Liver (tissue), 9 donors: ENCODE data around the gene GPR180. TPM values are rescaled to one million over a fixed set of nuclear protein-coding genes. Genes with fewer than 3 reads are reported as not detected.

Source experiments
- DNase-seq: peaks from one replicate; pipeline ENCODE4 v3.0.0-alpha.2; 2017; ENCODE audit warnings: low spot score
- H3K27ac ChIP-seq, 2 donors: one replicate each; pipeline ENCODE4 v1.7.0; 2013; ENCODE audit warnings: inconsistent platforms in 2 of 2, low read length in 2 of 2, control low read depth in 1 of 2, low read depth in 1 of 2, mild to moderate bottlenecking in 1 of 2
- H3K27me3 ChIP-seq, 4 donors: one replicate each; pipeline versions ENCODE4 v1.6.1 to v1.7.0; 2013; ENCODE audit warnings: low read length in 3 of 4, inconsistent platforms in 1 of 4, mild to moderate bottlenecking in 1 of 4, moderate library complexity in 1 of 4; ENCODE audit not compliant: control insufficient read depth in 4 of 4, insufficient read depth in 4 of 4
- H3K36me3 ChIP-seq, 4 donors: one replicate each; pipeline versions ENCODE4 v1.6.1 to v1.7.0; 2013; ENCODE audit warnings: low read length in 3 of 4, mild to moderate bottlenecking in 3 of 4, low read depth in 1 of 4, moderate library complexity in 1 of 4; ENCODE audit not compliant: control insufficient read depth in 4 of 4, insufficient read depth in 3 of 4
- H3K4me1 ChIP-seq, 4 donors: one replicate each; pipeline versions ENCODE4 v1.6.1 to v1.7.0; 2013; ENCODE audit warnings: low read length in 3 of 4, mild to moderate bottlenecking in 3 of 4, moderate library complexity in 1 of 4; ENCODE audit not compliant: control insufficient read depth in 4 of 4, insufficient read depth in 4 of 4
- H3K4me3 ChIP-seq, 3 donors: one replicate each; pipeline versions ENCODE4 v1.6.1 to v1.7.0; 2013; ENCODE audit warnings: low read length in 3 of 3, control low read depth in 1 of 3, low read depth in 1 of 3, mild to moderate bottlenecking in 1 of 3
- H3K9ac ChIP-seq, 2 donors: one replicate each; pipeline ENCODE4 v1.7.0; 2013; ENCODE audit warnings: low read length in 2 of 2, mild to moderate bottlenecking in 2 of 2, moderate library complexity in 2 of 2, control low read depth in 1 of 2, low read depth in 1 of 2
- H3K9me3 ChIP-seq, 4 donors: one replicate each; pipeline versions ENCODE4 v1.6.1 to v1.7.0; 2013; ENCODE audit warnings: low read length in 3 of 4; ENCODE audit not compliant: control insufficient read depth in 4 of 4
- EGR1 ChIP-seq, 2 donors: IDR thresholded peaks; 2 replicates each; pipeline ENCODE4 v1.6.1; 2016 to 2018; ENCODE audit warnings: antibody characterized with exemption in 2 of 2, low read depth in 2 of 2
- FOXA1 ChIP-seq: IDR thresholded peaks from 2 replicates; pipeline ENCODE4 v1.6.1; 2016; ENCODE audit warnings: antibody characterized with exemption
- FOXA2 ChIP-seq: IDR thresholded peaks from 2 replicates; pipeline ENCODE4 v1.6.1; 2016; ENCODE audit warnings: antibody characterized with exemption
- GABPA ChIP-seq, 2 donors: IDR thresholded peaks in 1 of 2; conservative IDR thresholded peaks in 1 of 2; 2 replicates each; pipeline ENCODE4 v1.6.1; 2016; ENCODE audit warnings: antibody characterized with exemption in 2 of 2, mild to moderate bottlenecking in 1 of 2, moderate library complexity in 1 of 2
- HNF4A ChIP-seq, 2 donors: conservative IDR thresholded peaks; 2 replicates each; pipeline ENCODE4 v1.6.1; 2016; ENCODE audit warnings: antibody characterized with exemption in 2 of 2, mild to moderate bottlenecking in 2 of 2
- HNF4G ChIP-seq: IDR thresholded peaks from 2 replicates; pipeline ENCODE4 v1.6.1; 2016; ENCODE audit warnings: antibody characterized with exemption
- JUND ChIP-seq, 2 donors: IDR thresholded peaks; 2 replicates each; pipeline ENCODE4 v1.6.1; 2016; ENCODE audit warnings: antibody characterized with exemption in 2 of 2
- NR2F2 ChIP-seq: IDR thresholded peaks from 2 replicates; pipeline ENCODE4 v1.6.1; 2016; ENCODE audit warnings: antibody characterized with exemption
- RAD21 ChIP-seq, 2 donors: IDR thresholded peaks; 2 replicates each; pipeline ENCODE4 v1.6.1; 2016; ENCODE audit warnings: antibody characterized with exemption in 2 of 2, mild to moderate bottlenecking in 2 of 2
- RXRA ChIP-seq, 2 donors: IDR thresholded peaks; 2 replicates each; pipeline ENCODE4 v1.6.1; 2017 to 2018; ENCODE audit warnings: antibody characterized with exemption in 2 of 2, mild to moderate bottlenecking in 1 of 2
- SP1 ChIP-seq: IDR thresholded peaks from 2 replicates; pipeline ENCODE4 v1.6.1; 2018; ENCODE audit warnings: antibody characterized with exemption, mild to moderate bottlenecking
- TAF1 ChIP-seq: conservative IDR thresholded peaks from 2 replicates; pipeline ENCODE4 v1.6.1; 2016; ENCODE audit warnings: antibody characterized with exemption, mild to moderate bottlenecking
- YY1 ChIP-seq: IDR thresholded peaks from 2 replicates; pipeline ENCODE4 v1.6.1; 2016; ENCODE audit warnings: antibody characterized with exemption, mild to moderate bottlenecking
- ZBTB33 ChIP-seq: IDR thresholded peaks from 2 replicates; pipeline ENCODE4 v1.6.1; 2016; ENCODE audit warnings: antibody characterized with exemption
- WGBS: extraction: QIAGEN DNeasy Blood & Tissue Kit; methylation state at CpG from one replicate; pipeline ENCODE4 v1.1.7; 2013; 5-methylcytosine and 5-hydroxymethylcytosine counted together
- polyA plus RNA-seq, 2 donors: library from polyadenylated mRNA; stranded (reverse) in 1 of 2; unstranded in 1 of 2; fragments of 200-250 nt in 1 of 2; fragments of >200 nt in 1 of 2; fragmentation: Nextera tagmentation in 1 of 2; extraction: Ambion mirVana in 1 of 2; gene quantifications; one replicate each; pipeline versions ENCODE4 v1.2.1 to v1.2.3, GENCODE V29; 2013 to 2015
- total RNA-seq, 2 donors: library from RNA; depleted of rRNA; stranded (reverse); fragments of >200 nt; gene quantifications; one replicate each; pipeline ENCODE4 v1.2.3, GENCODE V29; 2014
- TF ChIP-seq, protein P1 (sequence below): IDR thresholded peaks from 2 replicates; pipeline ENCODE4 v1.6.1; 2016; ENCODE audit warnings: antibody characterized with exemption, mild to moderate bottlenecking
- TF ChIP-seq, protein P2 (sequence below): IDR thresholded peaks from 2 replicates; pipeline ENCODE4 v1.6.1; 2016; ENCODE audit warnings: antibody characterized with exemption
- TF ChIP-seq, protein P3 (sequence below): fragments of 150-350 bp; IDR thresholded peaks from 2 replicates; pipeline ENCODE4 v1.5.1; 2017; ENCODE audit warnings: improper control_type of control experiment, low read depth, low read length; ENCODE audit not compliant: missing input control
- TF ChIP-seq, protein P4 (sequence below): IDR thresholded peaks from 2 replicates; pipeline ENCODE4 v1.6.1; 2016; ENCODE audit warnings: antibody characterized with exemption
- donor health status: healthy.
- donor health status: healthy.
- donor health status: healthy.
- donor health status: healthy.
- donor health status: healthy.

GPR180 gene
- total and polyA plus RNA-seq, 4 donors, result 2.1 to 8.3 (median 2.8) TPM

DNA sequence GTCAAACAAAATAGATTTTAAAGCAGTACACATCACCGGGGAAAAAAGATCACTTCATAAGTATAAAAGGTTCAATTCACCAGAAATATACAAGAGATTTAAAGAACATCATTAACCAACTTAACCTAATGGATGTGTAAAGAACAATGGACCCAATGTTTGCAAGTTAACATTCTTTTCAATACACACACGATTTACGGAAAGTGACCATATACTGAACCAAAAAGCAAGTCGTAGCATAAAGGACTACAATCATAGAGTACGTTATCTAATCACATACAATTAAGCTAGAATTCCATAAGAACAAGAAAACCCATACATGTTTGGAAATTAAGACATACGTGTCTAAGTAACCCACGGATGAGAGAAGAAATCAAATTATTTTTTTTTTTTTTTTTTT is 15.3 kb upstream of the GPR180 start:
- H3K27me3 ChIP-seq, result no peaks in the 10 kb centered on the region
- no peak overlapping the region for H3K9ac ChIP-seq
- H3K36me3 ChIP-seq, result peaks cover 0 to 25% (median 18%) of the 10 kb centered on the region in 4 donors
- no peak overlapping the region for H3K4me3 ChIP-seq
- H3K27ac ChIP-seq, result peak overlapping the region in 1 of 2 donors; percentile 79
- DNase-seq, result no peak
- no peaks in the 10 kb centered on the region for H3K9me3 ChIP-seq
- TF ChIP-seq NR2F2 (no peak), GABPA (IDR thresholded peaks at IDR 0.05 in 1 of 2, conservative IDR thresholded peaks at IDR 0.05 in 1 of 2) (no peak), RAD21 (IDR thresholded peaks at IDR 0.05) (no peak), TAF1 (no peak), HNF4A (conservative IDR thresholded peaks at IDR 0.05) (no peak), HNF4G (no peak), FOXA2 (no peak), YY1 (no peak), SP1 (no peak), FOXA1 (no peak)
- TF ChIP-seq, protein P1, sequence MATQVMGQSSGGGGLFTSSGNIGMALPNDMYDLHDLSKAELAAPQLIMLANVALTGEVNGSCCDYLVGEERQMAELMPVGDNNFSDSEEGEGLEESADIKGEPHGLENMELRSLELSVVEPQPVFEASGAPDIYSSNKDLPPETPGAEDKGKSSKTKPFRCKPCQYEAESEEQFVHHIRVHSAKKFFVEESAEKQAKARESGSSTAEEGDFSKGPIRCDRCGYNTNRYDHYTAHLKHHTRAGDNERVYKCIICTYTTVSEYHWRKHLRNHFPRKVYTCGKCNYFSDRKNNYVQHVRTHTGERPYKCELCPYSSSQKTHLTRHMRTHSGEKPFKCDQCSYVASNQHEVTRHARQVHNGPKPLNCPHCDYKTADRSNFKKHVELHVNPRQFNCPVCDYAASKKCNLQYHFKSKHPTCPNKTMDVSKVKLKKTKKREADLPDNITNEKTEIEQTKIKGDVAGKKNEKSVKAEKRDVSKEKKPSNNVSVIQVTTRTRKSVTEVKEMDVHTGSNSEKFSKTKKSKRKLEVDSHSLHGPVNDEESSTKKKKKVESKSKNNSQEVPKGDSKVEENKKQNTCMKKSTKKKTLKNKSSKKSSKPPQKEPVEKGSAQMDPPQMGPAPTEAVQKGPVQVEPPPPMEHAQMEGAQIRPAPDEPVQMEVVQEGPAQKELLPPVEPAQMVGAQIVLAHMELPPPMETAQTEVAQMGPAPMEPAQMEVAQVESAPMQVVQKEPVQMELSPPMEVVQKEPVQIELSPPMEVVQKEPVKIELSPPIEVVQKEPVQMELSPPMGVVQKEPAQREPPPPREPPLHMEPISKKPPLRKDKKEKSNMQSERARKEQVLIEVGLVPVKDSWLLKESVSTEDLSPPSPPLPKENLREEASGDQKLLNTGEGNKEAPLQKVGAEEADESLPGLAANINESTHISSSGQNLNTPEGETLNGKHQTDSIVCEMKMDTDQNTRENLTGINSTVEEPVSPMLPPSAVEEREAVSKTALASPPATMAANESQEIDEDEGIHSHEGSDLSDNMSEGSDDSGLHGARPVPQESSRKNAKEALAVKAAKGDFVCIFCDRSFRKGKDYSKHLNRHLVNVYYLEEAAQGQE, result no peak
- TF ChIP-seq, protein P2, sequence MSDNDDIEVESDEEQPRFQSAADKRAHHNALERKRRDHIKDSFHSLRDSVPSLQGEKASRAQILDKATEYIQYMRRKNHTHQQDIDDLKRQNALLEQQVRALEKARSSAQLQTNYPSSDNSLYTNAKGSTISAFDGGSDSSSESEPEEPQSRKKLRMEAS, result no peak
- TF ChIP-seq, protein P3, sequence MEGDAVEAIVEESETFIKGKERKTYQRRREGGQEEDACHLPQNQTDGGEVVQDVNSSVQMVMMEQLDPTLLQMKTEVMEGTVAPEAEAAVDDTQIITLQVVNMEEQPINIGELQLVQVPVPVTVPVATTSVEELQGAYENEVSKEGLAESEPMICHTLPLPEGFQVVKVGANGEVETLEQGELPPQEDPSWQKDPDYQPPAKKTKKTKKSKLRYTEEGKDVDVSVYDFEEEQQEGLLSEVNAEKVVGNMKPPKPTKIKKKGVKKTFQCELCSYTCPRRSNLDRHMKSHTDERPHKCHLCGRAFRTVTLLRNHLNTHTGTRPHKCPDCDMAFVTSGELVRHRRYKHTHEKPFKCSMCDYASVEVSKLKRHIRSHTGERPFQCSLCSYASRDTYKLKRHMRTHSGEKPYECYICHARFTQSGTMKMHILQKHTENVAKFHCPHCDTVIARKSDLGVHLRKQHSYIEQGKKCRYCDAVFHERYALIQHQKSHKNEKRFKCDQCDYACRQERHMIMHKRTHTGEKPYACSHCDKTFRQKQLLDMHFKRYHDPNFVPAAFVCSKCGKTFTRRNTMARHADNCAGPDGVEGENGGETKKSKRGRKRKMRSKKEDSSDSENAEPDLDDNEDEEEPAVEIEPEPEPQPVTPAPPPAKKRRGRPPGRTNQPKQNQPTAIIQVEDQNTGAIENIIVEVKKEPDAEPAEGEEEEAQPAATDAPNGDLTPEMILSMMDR, result no peak
- H3K4me1 ChIP-seq, result peaks cover 4 to 39% (median 18%) of the 10 kb centered on the region in 4 donors
- WGBS, result 97% methylated on average over 7 of the region's 7 CpGs

- no peaks in the 10 kb centered on the region for H3K9me3 ChIP-seq
- WGBS, result 42% methylated on average over 4 of the region's 4 CpGs
- no peak overlapping the region for H3K9ac ChIP-seq
- H3K4me1 ChIP-seq, result peaks cover 4 to 39% (median 18%) of the 10 kb centered on the region in 4 donors
- H3K4me3 ChIP-seq, result no peak overlapping the region
- DNase-seq, result no peak
- peaks cover 0 to 25% (median 10%) of the 10 kb centered on the region in 4 donors for H3K36me3 ChIP-seq
- H3K27ac ChIP-seq, result peak overlapping the region; percentile 69 to 82
- no peaks in the 10 kb centered on the region for H3K27me3 ChIP-seq
- TF ChIP-seq RXRA (IDR thresholded peaks at IDR 0.05), result peak; percentile 22 to 34
- no peak for TF ChIP-seq GABPA (IDR thresholded peaks at IDR 0.05 in 1 of 2, conservative IDR thresholded peaks at IDR 0.05 in 1 of 2)
- no peak for TF ChIP-seq NR2F2
- TF ChIP-seq, protein P4, sequence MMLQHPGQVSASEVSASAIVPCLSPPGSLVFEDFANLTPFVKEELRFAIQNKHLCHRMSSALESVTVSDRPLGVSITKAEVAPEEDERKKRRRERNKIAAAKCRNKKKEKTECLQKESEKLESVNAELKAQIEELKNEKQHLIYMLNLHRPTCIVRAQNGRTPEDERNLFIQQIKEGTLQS, result no peak
- TF ChIP-seq EGR1 (IDR thresholded peaks at IDR 0.05; ENCODE audit: low read depth in 2 of 2), result peak in 1 of 2 donors; percentile 18
- peak; percentile 42 to 46 for TF ChIP-seq HNF4A (conservative IDR thresholded peaks at IDR 0.05)
- no peak for TF ChIP-seq FOXA1
- TF ChIP-seq HNF4G, result no peak
- TF ChIP-seq JUND (IDR thresholded peaks at IDR 0.05), result peak in 1 of 2 donors; percentile 25
- TF ChIP-seq SP1, result peak; percentile 54
- TF ChIP-seq, protein P3, result no peak
- no peak for TF ChIP-seq TAF1
- TF ChIP-seq ZBTB33, result peak; percentile 16
- peak; percentile 46 for TF ChIP-seq YY1
- TF ChIP-seq, protein P1, result peak; percentile 16
Measured at GRCh38 chr13:94588541-94588940, 13.1 kb upstream of the GPR180 start.
